A549 (cell line): ENCODE measurements around the gene MSL1. TPM values are rescaled to one million over a fixed set of nuclear protein-coding genes. Genes with fewer than 3 reads are reported as not detected.

Source experiments
- ATAC-seq, 2 experiments: fragments of 200-7000 bp in 1 of 2; fragments of >200 bp in 1 of 2; cut with Nextera tagmentation in 1 of 2; cut with Tn5 transposase in 1 of 2; 3 replicates each; pipeline versions ENCODE4 v1.8.0 to v1.9.1; 2018 to 2020; ENCODE audit warnings: mild to moderate bottlenecking in 1 of 2, moderate library complexity in 1 of 2
- CTCF ChIA-PET: fragments of 300-600 bp; sonication (Branson Sonifier 250); formaldehyde crosslinking; extraction: SDS; loops from one replicate; lab custom pipeline; 2021; ENCODE audit warnings: antibody characterized with exemption, inconsistent platforms; lab: Yijun Ruan, JAX
- POLR2A ChIA-PET: fragments of 350-600 bp; formaldehyde crosslinking; extraction: SDS; loops from one replicate; lab custom pipeline; 2021; ENCODE audit warnings: antibody characterized with exemption, inconsistent platforms; lab: Yijun Ruan, JAX
- DNase-seq, 2 experiments: peaks; one replicate each; pipeline versions ENCODE4 v3.0.0 to v3.0.0-alpha.2; 2011 to 2016; ENCODE audit warnings: low read depth in 1 of 2, low spot score in 1 of 2
- FAIRE-seq: peaks from 2 replicates; lab custom pipeline; 2011; peaks lifted over from hg19 to GRCh38; lab: Jason Lieb, UNC
- H3K27ac ChIP-seq, 2 experiments: fragments of >200 bp; sonication (Bioruptor Twin); formaldehyde crosslinking; 3 replicates each; pipeline ENCODE4 v1.5.1; 2016 to 2017
- H3K4me1 ChIP-seq: fragments of >200 bp; sonication (Bioruptor Twin); formaldehyde crosslinking; 3 replicates; pipeline ENCODE4 v1.6.1; 2016
- H3K4me2 ChIP-seq: fragments of >200 bp; sonication (Bioruptor Twin); formaldehyde crosslinking; 3 replicates; pipeline ENCODE4 v1.6.1; 2016
- H3K4me3 ChIP-seq: fragments of >200 bp; sonication (Bioruptor Twin); formaldehyde crosslinking; 3 replicates; pipeline ENCODE4 v1.5.1; 2016
- H3K9me3 ChIP-seq: fragments of >200 bp; sonication (Bioruptor Twin); formaldehyde crosslinking; 3 replicates; pipeline ENCODE4 v1.6.1; 2016
- BHLHE40 ChIP-seq: IDR thresholded peaks from 2 replicates; pipeline ENCODE4 v1.6.1; 2012; ENCODE audit warnings: low read depth, low read length, inconsistent platforms
- E2F6 ChIP-seq: IDR thresholded peaks from 2 replicates; pipeline ENCODE4 v1.6.1; 2012; ENCODE audit warnings: low read depth, borderline replicate concordance
- EHF ChIP-seq: fragments of 250-450 bp; sonication (Bioruptor Pico); IDR thresholded peaks from 2 replicates; pipeline ENCODE4 v1.5.0; 2020; ENCODE audit warnings: mild to moderate bottlenecking
- ELK1 ChIP-seq: fragments of 150-350 bp; IDR thresholded peaks from 2 replicates; pipeline ENCODE4 v1.6.1; 2014; ENCODE audit warnings: low read depth, mild to moderate bottlenecking, low read length
- ESRRA ChIP-seq: fragments of 150-350 bp; IDR thresholded peaks from 2 replicates; pipeline ENCODE4 v1.6.1; 2014; ENCODE audit warnings: mild to moderate bottlenecking, low read length, borderline replicate concordance
- GATA3 ChIP-seq: IDR thresholded peaks from 2 replicates; pipeline ENCODE4 v1.6.1; 2012; ENCODE audit warnings: borderline replicate concordance
- HES2 ChIP-seq: fragments of >200 bp; sonication (Bioruptor Twin); formaldehyde crosslinking; IDR thresholded peaks from 2 replicates; pipeline ENCODE4 v1.6.1; 2016
- HEYL ChIP-seq: fragments of 250-450 bp; sonication (Bioruptor Pico); IDR thresholded peaks from 2 replicates; pipeline ENCODE4 v1.8.0; 2021; ENCODE audit warnings: mild to moderate bottlenecking, moderate library complexity
- HOXB5 ChIP-seq: fragments of 250-450 bp; sonication (Bioruptor Pico); IDR thresholded peaks from 2 replicates; pipeline ENCODE4 v1.5.0; 2020; ENCODE audit warnings: mild to moderate bottlenecking, moderate library complexity
- JUNB ChIP-seq: fragments of >200 bp; sonication (Bioruptor Twin); formaldehyde crosslinking; IDR thresholded peaks from 2 replicates; pipeline ENCODE4 v1.6.1; 2016
- KDM5A ChIP-seq: fragments of 200-600 bp; sonication (generic); IDR thresholded peaks from 2 replicates; pipeline ENCODE4 v1.6.1; 2016; ENCODE audit warnings: antibody characterized with exemption, mild to moderate bottlenecking
- MAFK ChIP-seq: fragments of 450-650 bp; IDR thresholded peaks from 2 replicates; pipeline ENCODE4 v1.6.1; 2014; ENCODE audit not compliant: partially characterized antibody
- MAX ChIP-seq: IDR thresholded peaks from 2 replicates; pipeline ENCODE4 v1.6.1; 2012
- MAZ ChIP-seq: fragments of 150-350 bp; IDR thresholded peaks from 2 replicates; pipeline ENCODE4 v1.6.1; 2014; ENCODE audit warnings: antibody characterized with exemption, low read depth, low read length, borderline replicate concordance
- MYC ChIP-seq: IDR thresholded peaks from 2 replicates; pipeline ENCODE4 v1.6.1; 2012; ENCODE audit warnings: mild to moderate bottlenecking, inconsistent platforms, low read length, improper control_type of control experiment, borderline replicate concordance
- NFE2L2 ChIP-seq: fragments of 150-350 bp; conservative IDR thresholded peaks from 2 replicates; pipeline ENCODE4 v1.6.1; 2014; ENCODE audit warnings: low read length
- NPAS2 ChIP-seq: fragments of 250-450 bp; sonication (Bioruptor Pico); IDR thresholded peaks from 2 replicates; pipeline ENCODE4 v1.8.0; 2022; ENCODE audit warnings: mild to moderate bottlenecking, moderate library complexity, borderline replicate concordance
- RAD21 ChIP-seq, 2 experiments: fragments of >200 bp in 1 of 2; sonication (Bioruptor Twin) in 1 of 2; formaldehyde crosslinking in 1 of 2; IDR thresholded peaks in 1 of 2; conservative IDR thresholded peaks in 1 of 2; 2 replicates in 1 of 2; 3 replicates in 1 of 2; pipeline ENCODE4 v1.6.1; 2012 to 2018; ENCODE audit warnings: inconsistent platforms in 1 of 2
- RARB ChIP-seq: fragments of 250-450 bp; sonication (Bioruptor Pico); IDR thresholded peaks from 2 replicates; pipeline ENCODE4 v1.8.0; 2021; ENCODE audit warnings: mild to moderate bottlenecking, moderate library complexity
- RCOR1 ChIP-seq: fragments of 150-350 bp; IDR thresholded peaks from 2 replicates; pipeline ENCODE4 v1.6.1; 2014; ENCODE audit warnings: antibody characterized with exemption, low read length, low read depth
- REST ChIP-seq: fragments of 200-600 bp; sonication (generic); IDR thresholded peaks from 2 replicates; pipeline ENCODE4 v1.6.1; 2016; ENCODE audit warnings: antibody characterized with exemption, mild to moderate bottlenecking, moderate library complexity
- RFX5 ChIP-seq: fragments of 450-650 bp; IDR thresholded peaks from 2 replicates; pipeline ENCODE4 v1.7.1; 2014; ENCODE audit warnings: antibody characterized with exemption, mild to moderate bottlenecking, moderate library complexity
- RNF2 ChIP-seq: fragments of 200-600 bp; sonication (generic); IDR thresholded peaks from 2 replicates; pipeline ENCODE4 v1.6.1; 2016; ENCODE audit warnings: low read depth, mild to moderate bottlenecking, antibody characterized with exemption, moderate library complexity, borderline replicate concordance
- SMC3 ChIP-seq: fragments of >200 bp; sonication (Bioruptor Twin); formaldehyde crosslinking; IDR thresholded peaks from 3 replicates; pipeline ENCODE4 v1.6.1; 2018; ENCODE audit warnings: inconsistent platforms
- SREBF2 ChIP-seq: fragments of 450-650 bp; IDR thresholded peaks from 2 replicates; pipeline ENCODE4 v1.6.1; 2014; ENCODE audit warnings: mild to moderate bottlenecking, moderate library complexity
- TP53 ChIP-seq: fragments of 250-450 bp; sonication (Bioruptor Pico); IDR thresholded peaks from 2 replicates; pipeline ENCODE4 v1.5.0; 2021; ENCODE audit warnings: mild to moderate bottlenecking, moderate library complexity
- ZSCAN20 ChIP-seq: fragments of 250-450 bp; sonication (Bioruptor Pico); IDR thresholded peaks from 2 replicates; pipeline ENCODE4 v1.8.0; 2022; ENCODE audit warnings: mild to moderate bottlenecking, moderate library complexity
- WGBS: methylation state at CpG from one replicate; pipeline ENCODE4 v1.1.6; 2017; ENCODE audit errors: missing lambda C conversion rate; 5-methylcytosine and 5-hydroxymethylcytosine counted together
- polyA plus RNA-seq, 4 experiments: library from polyadenylated mRNA; depleted of rRNA in 3 of 4; stranded (reverse); fragments of >200 nt; fragmentation: RNase III in 1 of 4; extraction: RNeasy Plus Mini Kit Qiagen cat#74134 plus additional on column Dnase treatment in 1 of 4; gene quantifications; 2 replicates in 3 of 4; 3 replicates in 1 of 4; pipeline ENCODE4 v1.2.3, GENCODE V29; 2011 to 2017

The MSL1 gene
- polyA plus RNA-seq, 2 of the 4 experiments (the other 2 are of a cell fraction) = 64.8 to 95.1 TPM

GRCh38 chr17:40112191-40112711 is 9.5 kb upstream of the MSL1 start:
- no peaks in the 10 kb centered on the region for H3K9me3 ChIP-seq
- DNase-seq (no peak), FAIRE-seq (no peak), ATAC-seq (no peak)
- no peak overlapping the region for H3K4me3 ChIP-seq
- ChIA-PET CTCF (interaction anchor here (0.6 to 9.4 kb wide), 42 partner anchors 9 to 195 kb away, joined by 3 to 228 read pairs (median 10); partner anchors contain the start of genes CASC3, CDC6, CSF3 and MED24), POLR2A (interaction anchor here (1.0 to 7.9 kb wide), 12 partner anchors 9 to 146 kb away, joined by 3 to 173 read pairs (median 10); partner anchors contain the start of genes CASC3, CSF3, MED24 and MSL1)
- 6% methylated on average over 2 of the region's 2 CpGs for WGBS
- peak overlapping the region; percentile 87 for H3K4me2 ChIP-seq
- peaks cover 60% of the 10 kb centered on the region for H3K4me1 ChIP-seq
- H3K27ac ChIP-seq = peak overlapping the region; percentile 67 to 93
- no peak for TF ChIP-seq E2F6
- no peak for TF ChIP-seq HEYL (CRISPR knock-in tag)
- TF ChIP-seq ELK1 = no peak
- TF ChIP-seq RCOR1 = no peak
- TF ChIP-seq ESRRA = no peak
- TF ChIP-seq JUNB = no peak
- no peak for TF ChIP-seq EHF
- TF ChIP-seq NFE2L2 = no peak
- TF ChIP-seq SREBF2 = no peak
- TF ChIP-seq KDM5A = no peak
- no peak for TF ChIP-seq RNF2
- no peak for TF ChIP-seq BHLHE40
- TF ChIP-seq RARB (CRISPR knock-in tag) = no peak
- TF ChIP-seq HES2 = no peak
- no peak for TF ChIP-seq NPAS2 (CRISPR knock-in tag)
- no peak for TF ChIP-seq MAZ
- TF ChIP-seq RFX5 = no peak
- TF ChIP-seq GATA3 = no peak
- no peak for TF ChIP-seq MYC
- no peak for TF ChIP-seq TP53 (CRISPR knock-in tag)

- Histone ChIP-seq H3K4me3 (no peak overlapping the region), H3K9me3 (no peaks in the 10 kb centered on the region), H3K4me2 (peak overlapping the region; percentile 87), H3K4me1 (peaks cover 59% of the 10 kb centered on the region), H3K27ac (peak overlapping the region; percentile 67 to 93)
- ChIA-PET POLR2A (interaction anchor here (0.7 to 7.9 kb wide), 20 partner anchors 8 to 350 kb away, joined by 3 to 173 read pairs (median 6); partner anchors contain the start of genes CASC3, CSF3, MED24 and MSL1), CTCF (interaction anchor here (0.5 to 9.4 kb wide), 43 partner anchors 12 to 594 kb away, joined by 3 to 228 read pairs (median 10); partner anchors contain the start of genes CASC3, CSF3, MED24 and MSL1)
- FAIRE-seq (no peak), ATAC-seq (0 out of 6 replicates have a peak, but pooled peaks of 1 of the 2 experiments have one; percentile 1), DNase-seq (no peak)
- WGBS = 59% methylated on average over 4 of the region's 4 CpGs
- TF ChIP-seq NFE2L2 = no peak
- no peak for TF ChIP-seq SREBF2
- TF ChIP-seq RAD21 (conservative IDR thresholded peaks at IDR 0.05 in 1 of 2, IDR thresholded peaks at IDR 0.05 in 1 of 2) = no peak
- no peak for TF ChIP-seq JUNB
- no peak for TF ChIP-seq ZSCAN20
- no peak for TF ChIP-seq MAX
- no peak for TF ChIP-seq HOXB5 (CRISPR knock-in tag)
- TF ChIP-seq SMC3 = no peak
- TF ChIP-seq ELK1 = no peak
- TF ChIP-seq MYC = no peak
- TF ChIP-seq MAFK = no peak
- no peak for TF ChIP-seq REST
- no peak for TF ChIP-seq E2F6
- no peak for TF ChIP-seq TP53 (CRISPR knock-in tag)
Observed at GRCh38 chr17:40112718-40113109, 9.1 kb upstream of the MSL1 start.
